Mammary epithelial cell (primary cell): ENCODE data around the gene PSMA6.

ENCODE experiments used
- EZH2 ChIP-seq: IDR thresholded peaks from 2 replicates; pipeline ENCODE4 v1.6.1; 2012; ENCODE audit warnings: low read length, inconsistent platforms, borderline replicate concordance
- TF ChIP-seq, protein P1 (sequence below), 2 donors: IDR thresholded peaks in 1 of 2; conservative IDR thresholded peaks in 1 of 2; 2 replicates each; pipeline ENCODE4 v1.5.1; 2011 to 2012; ENCODE audit warnings: inconsistent platforms in 2 of 2, low read length in 2 of 2, mild to moderate bottlenecking in 2 of 2, control low read depth in 1 of 2, low read depth in 1 of 2; ENCODE audit not compliant: insufficient read depth in 1 of 2; ENCODE audit errors: extremely low read depth in 1 of 2

DNA sequence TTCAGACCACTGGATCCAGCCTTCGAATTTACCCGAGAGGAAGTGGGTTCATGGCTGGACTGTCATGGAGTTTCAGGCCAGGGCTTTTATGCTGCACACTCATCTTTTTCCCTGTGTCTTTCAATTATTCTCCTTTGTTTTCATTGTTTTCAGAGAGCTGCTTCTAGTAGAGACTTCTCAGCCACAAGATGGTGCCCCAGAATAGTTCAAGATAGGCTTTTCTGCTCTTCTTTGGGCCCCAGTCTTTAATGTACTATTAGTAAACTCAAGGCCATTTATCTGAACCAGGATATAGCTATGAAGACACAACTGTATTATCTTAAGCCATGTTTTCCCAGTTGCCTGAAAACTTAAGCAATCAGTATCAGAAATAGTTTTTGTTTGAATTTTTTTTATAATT lies 30.4 kb upstream of the PSMA6 start:
- TF ChIP-seq, protein P1, sequence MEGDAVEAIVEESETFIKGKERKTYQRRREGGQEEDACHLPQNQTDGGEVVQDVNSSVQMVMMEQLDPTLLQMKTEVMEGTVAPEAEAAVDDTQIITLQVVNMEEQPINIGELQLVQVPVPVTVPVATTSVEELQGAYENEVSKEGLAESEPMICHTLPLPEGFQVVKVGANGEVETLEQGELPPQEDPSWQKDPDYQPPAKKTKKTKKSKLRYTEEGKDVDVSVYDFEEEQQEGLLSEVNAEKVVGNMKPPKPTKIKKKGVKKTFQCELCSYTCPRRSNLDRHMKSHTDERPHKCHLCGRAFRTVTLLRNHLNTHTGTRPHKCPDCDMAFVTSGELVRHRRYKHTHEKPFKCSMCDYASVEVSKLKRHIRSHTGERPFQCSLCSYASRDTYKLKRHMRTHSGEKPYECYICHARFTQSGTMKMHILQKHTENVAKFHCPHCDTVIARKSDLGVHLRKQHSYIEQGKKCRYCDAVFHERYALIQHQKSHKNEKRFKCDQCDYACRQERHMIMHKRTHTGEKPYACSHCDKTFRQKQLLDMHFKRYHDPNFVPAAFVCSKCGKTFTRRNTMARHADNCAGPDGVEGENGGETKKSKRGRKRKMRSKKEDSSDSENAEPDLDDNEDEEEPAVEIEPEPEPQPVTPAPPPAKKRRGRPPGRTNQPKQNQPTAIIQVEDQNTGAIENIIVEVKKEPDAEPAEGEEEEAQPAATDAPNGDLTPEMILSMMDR (conservative IDR thresholded peaks at IDR 0.05 in 1 of 2, IDR thresholded peaks at IDR 0.05 in 1 of 2; ENCODE audit: extremely low read depth in 1 of 2, insufficient read depth in 1 of 2, low read depth in 1 of 2, low read length in 2 of 2) = no peak
- no peak for TF ChIP-seq EZH2
